WERI-Rb-1 (cell line): ENCODE data around the gene GLOD4.

Experiments used
- DNase-seq: peaks from one replicate; pipeline ENCODE4 v3.0.0-alpha.2; 2020
- H3K27ac ChIP-seq: fragments of 250-450 bp; sonication (Bioruptor Pico); 2 replicates; pipeline ENCODE4 v1.5.1; 2020; ENCODE audit warnings: mild to moderate bottlenecking, moderate library complexity
- H3K27me3 ChIP-seq: fragments of 250-450 bp; sonication (Bioruptor Pico); 2 replicates; pipeline ENCODE4 v1.5.1; 2021; ENCODE audit warnings: mild to moderate bottlenecking, low read depth, moderate library complexity; ENCODE audit not compliant: insufficient read depth, severe bottlenecking
- H3K36me3 ChIP-seq: fragments of 250-450 bp; sonication (Bioruptor Pico); 2 replicates; pipeline ENCODE4 v1.5.1; 2020; ENCODE audit warnings: mild to moderate bottlenecking, moderate library complexity
- H3K4me3 ChIP-seq: 2 replicates; pipeline ENCODE4 v1.5.1; 2011; ENCODE audit warnings: low read depth, mild to moderate bottlenecking, control low read depth, low read length
- H3K9me3 ChIP-seq: fragments of 250-450 bp; sonication (Bioruptor Pico); 2 replicates; pipeline ENCODE4 v1.5.1; 2021; ENCODE audit warnings: mild to moderate bottlenecking, moderate library complexity; ENCODE audit not compliant: severe bottlenecking
- TF ChIP-seq, protein P1 (sequence below): IDR thresholded peaks from 2 replicates; pipeline ENCODE4 v1.5.1; 2011; ENCODE audit warnings: low read depth, mild to moderate bottlenecking, control low read depth, inconsistent platforms, low read length

Gene GLOD4

GRCh38 chr17:799261-799660 is 17.2 kb upstream of the GLOD4 start:
- no peaks in the 10 kb centered on the region for H3K9me3 ChIP-seq
- H3K4me3 ChIP-seq: no peak overlapping the region
- TF ChIP-seq, protein P1, sequence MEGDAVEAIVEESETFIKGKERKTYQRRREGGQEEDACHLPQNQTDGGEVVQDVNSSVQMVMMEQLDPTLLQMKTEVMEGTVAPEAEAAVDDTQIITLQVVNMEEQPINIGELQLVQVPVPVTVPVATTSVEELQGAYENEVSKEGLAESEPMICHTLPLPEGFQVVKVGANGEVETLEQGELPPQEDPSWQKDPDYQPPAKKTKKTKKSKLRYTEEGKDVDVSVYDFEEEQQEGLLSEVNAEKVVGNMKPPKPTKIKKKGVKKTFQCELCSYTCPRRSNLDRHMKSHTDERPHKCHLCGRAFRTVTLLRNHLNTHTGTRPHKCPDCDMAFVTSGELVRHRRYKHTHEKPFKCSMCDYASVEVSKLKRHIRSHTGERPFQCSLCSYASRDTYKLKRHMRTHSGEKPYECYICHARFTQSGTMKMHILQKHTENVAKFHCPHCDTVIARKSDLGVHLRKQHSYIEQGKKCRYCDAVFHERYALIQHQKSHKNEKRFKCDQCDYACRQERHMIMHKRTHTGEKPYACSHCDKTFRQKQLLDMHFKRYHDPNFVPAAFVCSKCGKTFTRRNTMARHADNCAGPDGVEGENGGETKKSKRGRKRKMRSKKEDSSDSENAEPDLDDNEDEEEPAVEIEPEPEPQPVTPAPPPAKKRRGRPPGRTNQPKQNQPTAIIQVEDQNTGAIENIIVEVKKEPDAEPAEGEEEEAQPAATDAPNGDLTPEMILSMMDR: no peak
- peaks cover 50% of the 10 kb centered on the region for H3K36me3 ChIP-seq
- H3K27me3 ChIP-seq: no peaks in the 10 kb centered on the region
- H3K27ac ChIP-seq: peak overlapping the region; percentile 57
- no peak for DNase-seq

DNA sequence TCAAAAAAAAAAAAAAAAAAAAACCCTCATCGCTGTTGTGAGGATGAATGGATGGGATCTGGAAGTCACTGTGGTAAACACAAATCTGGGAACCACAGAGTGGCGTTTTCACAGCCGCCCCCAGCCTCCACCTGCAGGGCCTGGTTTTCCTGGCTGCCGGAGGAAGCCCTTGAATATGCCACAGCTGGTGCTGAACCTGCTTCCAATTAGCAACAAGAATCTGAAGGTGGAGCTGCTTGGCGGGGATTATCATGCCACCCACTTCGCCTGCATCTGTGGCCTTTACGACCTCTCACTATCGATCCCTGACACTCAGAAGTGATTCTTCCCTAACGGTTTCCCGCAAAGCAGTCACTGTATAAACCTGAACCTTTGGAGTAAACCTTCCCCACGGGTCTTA is 16.2 kb upstream of the GLOD4 start:
- H3K9me3 ChIP-seq: no peaks in the 10 kb centered on the region
- peaks cover 43% of the 10 kb centered on the region for H3K36me3 ChIP-seq
- H3K27ac ChIP-seq: peak overlapping the region; percentile 57
- no peaks in the 10 kb centered on the region for H3K27me3 ChIP-seq
- peak; percentile 56 for DNase-seq
- TF ChIP-seq, protein P1: no peak
- H3K4me3 ChIP-seq: no peak overlapping the region

DNA sequence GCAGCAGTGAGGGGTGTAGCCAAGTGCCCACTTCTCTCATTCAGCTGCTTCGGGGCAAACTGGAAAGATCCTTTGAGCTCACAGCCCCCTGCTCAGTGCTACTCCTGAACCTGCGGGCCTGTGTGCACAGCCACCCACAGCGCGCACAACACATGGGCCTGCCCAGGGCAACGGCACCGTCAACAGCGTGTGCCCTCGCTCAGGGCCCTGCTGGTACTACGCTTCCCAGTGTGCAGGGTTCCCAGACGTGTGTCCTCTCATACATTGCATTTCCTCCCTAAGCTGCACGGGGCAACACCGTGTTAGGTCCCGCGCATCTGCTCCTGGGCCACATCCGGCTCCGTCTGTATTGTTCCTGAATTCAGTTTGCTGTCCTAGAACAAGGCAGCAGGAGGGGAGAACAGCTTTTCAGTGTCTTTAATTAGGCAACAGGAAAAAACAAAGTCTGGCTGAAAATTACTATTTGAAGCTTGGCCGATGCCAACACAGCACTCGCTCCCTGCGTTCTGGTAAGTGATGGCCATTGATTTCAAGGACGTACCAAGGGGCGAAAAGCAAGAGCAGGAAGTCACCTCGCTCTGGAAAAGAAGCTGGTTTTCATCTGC is 15.3 kb upstream of the GLOD4 start:
- Histone ChIP-seq H3K36me3 (peaks cover 43% of the 10 kb centered on the region), H3K27me3 (no peaks in the 10 kb centered on the region), H3K9me3 (no peaks in the 10 kb centered on the region), H3K27ac (no peak overlapping the region), H3K4me3 (no peak overlapping the region)
- TF ChIP-seq, protein P1: no peak
- DNase-seq: no peak

GRCh38 chr17:796609-797008 is 14.5 kb upstream of the GLOD4 start:
- Histone ChIP-seq H3K27ac (no peak overlapping the region), H3K27me3 (no peaks in the 10 kb centered on the region), H3K4me3 (no peak overlapping the region), H3K9me3 (no peaks in the 10 kb centered on the region), H3K36me3 (peaks cover 45% of the 10 kb centered on the region)
- TF ChIP-seq, protein P1: no peak
- no peak for DNase-seq

DNA sequence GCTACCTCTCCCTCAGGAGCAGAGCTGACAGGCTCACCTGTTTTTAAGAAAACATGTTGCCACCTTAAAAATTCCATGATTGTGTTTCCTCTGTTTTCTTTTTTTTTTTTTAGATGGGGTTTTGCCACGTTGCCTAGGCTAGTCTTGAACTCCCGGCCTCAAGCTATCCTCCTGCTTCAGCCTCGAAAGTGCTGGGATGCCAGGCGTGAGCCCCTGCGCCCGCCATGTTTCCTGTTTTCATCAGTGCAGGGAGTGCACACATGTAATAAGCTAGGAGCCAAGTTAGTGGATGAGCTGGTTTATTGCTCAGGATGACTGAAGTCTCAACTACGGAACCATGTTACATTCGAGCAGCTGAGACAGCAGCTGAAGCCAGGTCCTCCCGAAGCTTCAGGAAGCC is 13.6 kb upstream of the GLOD4 start:
- Histone ChIP-seq H3K36me3 (peaks cover 45% of the 10 kb centered on the region), H3K27me3 (no peaks in the 10 kb centered on the region), H3K4me3 (no peak overlapping the region), H3K27ac (no peak overlapping the region), H3K9me3 (no peaks in the 10 kb centered on the region)
- no peak for DNase-seq
- TF ChIP-seq, protein P1: no peak

GRCh38 chr17:795276-795675 is 13.2 kb upstream of the GLOD4 start:
- Histone ChIP-seq H3K36me3 (peaks cover 41% of the 10 kb centered on the region), H3K27me3 (no peaks in the 10 kb centered on the region), H3K4me3 (no peak overlapping the region), H3K27ac (peak overlapping the region; percentile 62), H3K9me3 (no peaks in the 10 kb centered on the region)
- TF ChIP-seq, protein P1: no peak
- DNase-seq: no peak
